VCaP (cell line): ENCODE results near the gene AGTPBP1.

Experiments used
- H3K27ac ChIP-seq: fragments of 450-650 bp; 2 replicates; pipeline ENCODE4 v1.5.1; 2017
- TF ChIP-seq, protein P1 (sequence below): fragments of 450-650 bp; conservative IDR thresholded peaks from 2 replicates; pipeline ENCODE4 v1.5.1; 2017; ENCODE audit warnings: mild to moderate bottlenecking, moderate library complexity

Gene AGTPBP1

DNA sequence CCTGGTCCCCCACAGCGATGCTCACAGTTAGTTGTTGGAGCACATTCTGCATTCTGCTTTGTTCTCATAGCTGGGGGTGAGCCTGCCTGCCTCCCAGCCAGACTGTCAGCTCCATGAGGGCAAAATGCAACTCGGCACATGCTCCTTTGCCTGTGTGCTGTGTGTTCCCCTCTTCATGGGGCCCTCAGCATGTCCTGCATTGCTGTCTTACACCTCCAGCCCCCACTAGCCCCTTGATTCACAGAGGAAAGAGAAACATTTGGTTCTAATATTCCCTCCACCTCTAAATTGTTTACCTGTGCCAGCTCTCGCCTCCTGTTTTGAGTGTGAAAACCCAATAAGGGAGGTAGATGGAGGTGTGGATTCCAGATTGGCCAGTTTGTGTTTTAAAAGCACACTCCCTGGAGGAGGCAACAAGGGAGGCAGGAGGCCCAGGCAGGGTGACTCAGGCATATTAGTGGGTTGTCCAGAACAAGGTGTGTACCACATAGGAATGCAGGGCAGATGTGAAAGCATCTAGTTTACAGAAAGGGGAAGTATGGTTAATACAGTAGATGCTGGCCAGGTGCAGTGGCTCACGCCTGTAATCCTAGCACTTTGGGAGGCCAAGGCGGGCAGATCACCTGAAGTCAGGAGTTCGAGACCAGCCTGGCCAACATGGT, 224.6 kb downstream of the AGTPBP1 start:
- TF ChIP-seq, protein P1, sequence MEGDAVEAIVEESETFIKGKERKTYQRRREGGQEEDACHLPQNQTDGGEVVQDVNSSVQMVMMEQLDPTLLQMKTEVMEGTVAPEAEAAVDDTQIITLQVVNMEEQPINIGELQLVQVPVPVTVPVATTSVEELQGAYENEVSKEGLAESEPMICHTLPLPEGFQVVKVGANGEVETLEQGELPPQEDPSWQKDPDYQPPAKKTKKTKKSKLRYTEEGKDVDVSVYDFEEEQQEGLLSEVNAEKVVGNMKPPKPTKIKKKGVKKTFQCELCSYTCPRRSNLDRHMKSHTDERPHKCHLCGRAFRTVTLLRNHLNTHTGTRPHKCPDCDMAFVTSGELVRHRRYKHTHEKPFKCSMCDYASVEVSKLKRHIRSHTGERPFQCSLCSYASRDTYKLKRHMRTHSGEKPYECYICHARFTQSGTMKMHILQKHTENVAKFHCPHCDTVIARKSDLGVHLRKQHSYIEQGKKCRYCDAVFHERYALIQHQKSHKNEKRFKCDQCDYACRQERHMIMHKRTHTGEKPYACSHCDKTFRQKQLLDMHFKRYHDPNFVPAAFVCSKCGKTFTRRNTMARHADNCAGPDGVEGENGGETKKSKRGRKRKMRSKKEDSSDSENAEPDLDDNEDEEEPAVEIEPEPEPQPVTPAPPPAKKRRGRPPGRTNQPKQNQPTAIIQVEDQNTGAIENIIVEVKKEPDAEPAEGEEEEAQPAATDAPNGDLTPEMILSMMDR = no peak

GRCh38 chr9:85516455-85516854, 225.3 kb downstream of the AGTPBP1 start:
- H3K27ac ChIP-seq = no peak overlapping the region
- TF ChIP-seq, protein P1 = no peak

More for the DNA sequence above, 224.6 kb downstream of the AGTPBP1 start:
- H3K27ac ChIP-seq = no peak overlapping the region

DNA sequence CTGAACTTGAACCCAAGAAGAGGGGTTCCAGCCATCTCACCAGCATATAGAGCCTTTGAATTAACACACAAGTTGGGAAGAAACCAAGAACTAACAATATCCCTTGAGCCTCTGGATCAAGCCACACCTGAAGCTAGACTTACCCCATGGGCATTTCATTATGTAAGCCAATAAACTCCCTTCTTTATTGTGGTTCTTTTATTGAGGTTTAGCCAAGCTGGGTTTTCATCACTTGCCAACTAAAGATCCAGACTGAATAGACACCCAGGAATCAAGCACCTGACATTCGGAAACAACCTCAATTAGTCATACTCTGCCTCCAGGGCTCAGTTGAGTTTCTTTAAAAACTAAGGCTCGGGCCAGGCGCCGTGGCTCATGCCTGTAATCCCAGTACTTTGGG, 226.7 kb downstream of the AGTPBP1 start:
- TF ChIP-seq, protein P1 = no peak
- H3K27ac ChIP-seq = no peak overlapping the region

- no peak overlapping the region for H3K27ac ChIP-seq
- TF ChIP-seq, protein P1 = no peak
Observed at GRCh38 chr9:85514256-85514655, 227.5 kb downstream of the AGTPBP1 start.

DNA sequence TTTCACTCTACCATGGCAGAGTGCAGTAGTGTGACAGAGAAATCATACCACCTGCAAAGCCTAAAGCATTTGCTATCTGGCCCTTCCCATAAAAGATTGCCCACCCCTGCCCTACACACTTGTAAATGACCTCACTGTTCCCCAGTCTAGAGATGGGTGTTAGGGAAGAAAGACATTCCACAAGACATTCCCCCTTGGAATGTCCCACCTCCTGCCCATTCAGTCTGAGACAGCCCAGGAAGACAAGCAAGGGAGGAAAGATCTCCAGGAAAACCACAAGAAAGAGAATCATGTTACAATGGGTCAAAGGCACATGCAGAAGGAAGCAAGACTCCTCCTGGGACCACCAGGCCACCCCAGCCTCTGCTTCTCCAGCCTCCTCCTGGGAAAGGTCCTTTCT, 230.0 kb downstream of the AGTPBP1 start:
- H3K27ac ChIP-seq = no peak overlapping the region
- TF ChIP-seq, protein P1 = no peak

GRCh38 chr9:85510830-85511504, 230.8 kb downstream of the AGTPBP1 start:
- H3K27ac ChIP-seq = no peak overlapping the region
- TF ChIP-seq, protein P1 = no peak

GRCh38 chr9:85508616-85509015, 233.1 kb downstream of the AGTPBP1 start:
- TF ChIP-seq, protein P1 = peak; percentile 26; the same call in 1 of the 2 replicates
- H3K27ac ChIP-seq = no peak overlapping the region
